RPMI8226 (cell line): Measurements from ENCODE around the gene UQCC5.

Experiments used
- DNase-seq: peaks from one replicate; pipeline ENCODE4 v3.0.0-alpha.2; 2015

Gene UQCC5

DNA sequence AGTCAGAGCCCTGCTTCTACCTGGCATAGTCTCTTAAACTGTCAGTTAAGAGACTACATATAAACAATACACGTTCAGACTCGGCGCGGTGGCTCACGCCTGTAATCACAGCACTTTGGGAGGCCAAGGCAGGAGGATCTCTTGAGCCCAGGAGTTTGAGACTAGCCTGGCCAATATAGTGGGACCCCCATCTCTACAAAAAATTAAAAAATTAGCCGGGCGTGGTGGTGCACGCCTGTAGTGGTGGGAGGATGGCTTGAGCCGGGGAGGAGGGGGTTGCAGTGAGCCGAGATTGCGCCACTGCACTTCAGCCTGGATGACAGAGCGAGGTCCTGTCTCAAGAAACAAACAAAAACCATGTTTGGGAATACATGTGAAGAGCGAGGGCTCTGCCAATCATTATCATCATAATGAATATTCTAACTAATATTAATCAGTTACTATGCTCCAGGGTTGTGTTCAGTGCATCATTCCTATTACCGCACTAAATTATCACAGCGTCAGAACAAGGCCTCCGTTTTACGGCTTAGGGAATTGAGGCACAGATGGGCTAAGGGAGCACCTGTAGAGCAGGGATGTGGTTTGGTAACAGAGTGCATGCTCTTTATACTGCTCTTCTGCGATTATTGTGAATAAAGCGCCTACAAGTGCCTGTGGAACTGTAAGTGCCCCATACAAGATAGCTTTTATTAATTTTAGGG lies 844 bp upstream of the UQCC5 start:
- no peak for DNase-seq

DNA sequence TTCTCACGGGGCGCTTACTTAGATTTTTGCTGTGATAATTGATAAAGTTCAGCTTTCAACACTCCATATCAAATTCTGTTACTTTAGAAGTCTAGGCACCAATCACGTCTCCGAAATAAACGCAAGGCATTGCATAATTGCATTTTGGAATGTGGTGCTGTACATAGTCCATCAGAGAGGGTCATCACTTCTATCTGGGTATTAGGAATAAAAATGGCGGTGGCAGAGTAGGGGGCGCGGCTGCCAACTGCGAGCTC lies 365 bp upstream of the UQCC5 start:
- DNase-seq, result no peak

DNA sequence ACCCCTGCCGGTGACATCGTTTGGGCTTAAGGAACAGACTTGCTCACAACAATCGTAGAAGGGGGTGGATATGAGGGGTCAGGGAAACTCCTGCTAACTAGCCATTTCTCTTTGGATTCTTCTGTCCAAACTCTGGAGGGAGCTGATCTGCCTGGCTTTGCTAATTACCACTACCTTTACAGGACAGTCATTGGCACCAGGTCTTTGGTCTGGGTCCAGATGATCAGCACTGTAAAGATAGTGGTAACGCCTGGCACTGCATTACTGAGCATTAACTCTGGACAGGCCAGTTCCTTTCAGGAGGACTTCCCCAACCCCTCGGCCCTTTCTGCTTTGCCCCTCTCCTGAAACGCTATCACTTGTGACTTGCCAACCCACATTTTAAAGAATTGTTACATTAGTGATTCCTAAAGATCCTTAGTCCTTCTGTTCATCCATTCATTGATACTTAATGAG lies 788 bp downstream of the UQCC5 start:
- no peak for DNase-seq

DNA sequence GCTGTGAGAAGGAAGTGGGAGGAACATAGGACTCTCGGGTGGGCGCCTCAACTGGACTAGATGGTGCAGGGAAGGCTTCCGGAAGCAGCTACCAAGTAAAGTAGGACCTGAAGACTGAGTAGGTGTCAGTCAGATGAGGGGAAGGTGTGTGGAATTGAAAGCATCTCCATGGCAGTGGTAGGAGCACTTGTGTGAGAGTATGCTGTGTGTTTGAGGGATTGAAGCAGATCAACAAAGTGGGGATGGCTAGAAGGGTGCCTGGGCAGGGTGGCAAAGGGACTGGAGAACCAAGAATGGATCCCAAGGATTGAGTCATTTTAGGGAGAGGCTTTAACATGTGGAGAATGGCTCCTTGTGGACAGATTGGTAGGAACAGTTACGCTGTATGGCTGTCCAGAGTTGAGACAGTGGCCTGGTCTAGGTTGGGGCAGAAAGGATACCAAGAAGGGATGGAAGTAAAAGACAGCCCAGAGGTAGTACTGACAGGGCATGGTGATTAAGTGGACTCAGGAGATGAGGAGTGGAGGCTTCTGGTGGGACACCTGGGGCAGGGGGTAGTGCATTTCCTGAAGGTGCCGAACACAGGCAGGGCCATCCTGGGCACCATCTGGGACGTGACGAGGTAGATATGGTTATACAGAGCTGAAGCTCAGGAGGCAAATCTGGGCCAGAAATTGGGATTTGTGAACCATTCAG lies 1.5 kb downstream of the UQCC5 start:
- DNase-seq, result no peak

DNA sequence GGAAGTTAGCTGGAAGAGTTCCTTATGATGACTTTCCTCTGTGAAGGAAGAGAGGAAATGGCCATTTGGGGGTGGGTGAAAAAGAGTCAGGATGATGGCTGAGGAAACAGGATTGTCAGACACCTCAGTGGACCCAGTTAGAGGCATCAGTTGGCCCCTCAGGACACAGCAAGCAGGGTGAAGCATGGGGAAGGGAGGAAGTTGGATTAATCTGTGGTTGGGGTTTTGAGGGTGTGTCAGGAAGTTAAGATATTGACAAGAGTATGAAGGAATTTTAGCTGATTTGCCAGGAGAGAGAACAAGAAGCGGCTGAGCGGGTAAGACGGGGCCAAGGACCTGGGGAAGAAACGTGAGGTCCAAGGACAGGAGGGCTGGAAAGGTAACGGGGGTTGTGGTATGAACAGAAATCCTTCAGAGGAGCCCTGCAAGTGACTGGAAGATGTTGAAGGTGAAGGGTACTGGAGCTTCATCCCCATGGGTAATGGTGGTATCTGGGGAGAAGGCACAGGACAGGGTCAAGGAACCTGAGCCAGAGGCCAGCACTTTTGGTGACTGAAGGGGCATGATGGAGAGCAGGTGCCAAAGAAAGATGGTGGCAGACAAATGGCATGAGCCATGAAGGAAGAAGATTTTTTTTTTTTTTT lies 2.7 kb downstream of the UQCC5 start:
- no peak for DNase-seq

DNA sequence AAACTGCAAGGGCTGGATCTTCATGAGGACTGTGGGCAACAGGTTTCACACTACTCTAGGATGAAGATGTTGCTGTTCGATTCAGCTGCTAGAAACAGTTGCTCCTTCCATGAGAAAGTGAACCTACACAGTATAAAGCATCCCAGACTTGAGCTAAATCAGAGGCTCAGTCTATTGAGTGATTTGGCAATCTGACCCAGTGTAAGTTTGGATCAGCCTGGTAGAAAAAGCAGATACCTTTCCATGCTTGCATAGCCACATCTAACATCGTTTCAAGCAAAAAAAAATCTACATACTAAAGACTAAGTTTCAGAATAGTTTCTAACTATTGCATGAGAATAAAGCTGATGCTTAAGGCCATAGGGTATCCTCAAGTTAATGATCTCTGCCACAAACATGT lies 4.6 kb downstream of the UQCC5 start:
- no peak for DNase-seq

DNA sequence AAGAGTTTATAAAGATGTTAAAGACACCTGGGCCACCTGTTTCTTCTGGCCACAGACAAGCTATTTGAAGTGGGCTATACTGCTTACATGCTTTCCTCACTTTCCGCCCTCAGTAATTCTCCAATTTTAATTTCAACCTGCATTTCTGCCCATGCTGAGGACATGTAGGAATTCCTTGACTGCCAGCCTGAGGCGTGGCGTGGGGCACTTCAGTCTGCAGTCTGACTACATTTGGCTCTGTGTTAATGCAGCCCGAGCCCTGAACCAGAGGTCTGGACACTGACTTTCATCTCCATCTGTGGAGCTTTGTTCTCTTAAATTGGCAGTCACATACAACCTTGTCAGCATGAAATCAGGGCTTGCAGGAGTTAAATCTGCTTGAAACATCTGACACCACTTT lies 8.5 kb downstream of the UQCC5 start:
- DNase-seq, result no peak

DNA sequence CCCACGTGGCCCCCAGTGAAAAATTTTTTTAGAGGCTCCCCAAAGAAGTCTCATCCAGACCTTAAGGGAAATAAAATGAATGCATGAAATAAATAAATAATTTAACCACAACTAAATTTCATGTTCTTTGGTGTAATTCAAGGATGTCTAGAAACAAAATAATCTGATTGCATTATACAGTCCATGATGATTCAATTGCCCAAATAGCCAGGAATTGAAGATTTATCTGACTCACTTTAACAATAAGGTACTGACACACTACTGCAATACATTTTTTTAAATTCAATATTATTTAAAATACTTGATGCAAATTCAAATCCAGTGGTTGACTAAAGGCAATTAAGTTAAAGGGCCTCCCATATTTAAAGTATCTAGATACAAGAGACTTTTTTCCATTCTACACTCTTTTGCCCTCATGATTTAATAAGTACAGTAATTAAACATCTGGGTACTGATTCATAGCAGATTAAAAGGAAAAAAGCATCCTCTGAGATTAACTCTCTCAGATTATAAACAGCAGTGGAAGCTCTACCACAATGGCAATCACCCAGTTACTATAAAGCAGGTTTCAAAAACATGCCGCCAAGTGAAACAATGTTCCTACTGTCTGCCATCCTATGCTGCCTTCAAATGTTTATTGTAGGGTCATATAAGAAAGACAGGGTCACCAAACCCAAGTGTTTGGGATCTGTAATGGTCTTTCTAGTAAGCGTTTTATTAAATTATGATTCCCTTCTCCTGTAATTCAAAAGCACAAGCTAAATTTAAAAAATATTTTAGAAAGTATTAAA lies 9.9 kb downstream of the UQCC5 start:
- no peak for DNase-seq

DNA sequence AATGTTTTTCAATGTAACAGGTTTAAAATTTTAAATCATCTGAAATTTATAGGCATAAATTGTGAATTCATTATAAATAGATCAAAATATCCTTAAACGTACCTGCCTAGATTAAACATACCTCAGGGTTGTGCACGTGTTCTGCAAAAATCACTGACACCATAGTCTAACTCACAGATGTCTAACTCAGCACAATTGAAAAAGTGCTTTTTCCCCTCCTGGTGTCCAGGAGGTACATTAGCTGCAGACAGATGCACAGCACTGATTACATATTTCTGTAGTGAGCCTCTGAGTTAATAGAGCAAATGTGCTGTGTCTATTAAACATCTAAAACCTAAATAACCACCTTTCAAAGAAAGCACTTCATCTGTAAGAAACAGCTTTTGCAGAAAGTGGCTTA lies 10.7 kb downstream of the UQCC5 start:
- DNase-seq, result no peak

DNA sequence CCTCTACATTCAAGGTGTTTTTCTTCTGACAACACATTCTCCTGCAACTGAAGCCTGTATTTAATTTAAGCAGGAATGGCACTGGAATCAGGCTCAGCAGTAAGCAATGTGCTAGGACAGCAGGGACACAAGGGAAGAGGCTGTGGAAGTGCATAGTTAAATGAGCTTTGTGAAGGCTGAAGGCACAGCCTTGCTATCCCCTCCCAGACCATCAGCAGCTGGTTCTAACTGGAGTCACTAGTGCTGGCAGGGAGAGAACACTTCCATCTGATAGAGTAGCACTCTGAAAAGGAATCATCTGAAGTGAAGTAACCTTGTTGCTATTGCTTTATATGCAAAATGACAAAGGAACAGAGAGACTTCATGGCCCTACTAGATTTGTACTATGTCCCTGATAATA lies 14.7 kb downstream of the UQCC5 start:
- DNase-seq, result no peak

DNA sequence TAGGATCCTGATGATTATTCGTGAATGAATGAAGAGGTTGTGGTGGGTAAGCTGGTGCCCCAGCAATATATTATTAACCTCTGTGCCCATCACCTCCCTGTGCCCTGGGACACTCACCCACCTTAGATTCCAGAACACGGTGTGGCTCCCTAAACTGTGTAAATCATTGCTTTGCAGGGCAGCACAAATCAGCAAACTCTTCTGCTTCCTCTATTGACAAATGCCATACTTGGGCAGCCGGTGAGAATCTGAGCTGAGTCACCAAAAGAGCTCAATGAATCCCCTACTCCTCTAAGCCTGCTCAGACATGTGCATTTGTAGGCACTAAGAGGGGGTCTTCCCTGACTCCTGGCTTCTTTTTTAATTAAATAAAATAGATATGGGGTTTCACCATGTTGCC lies 15.7 kb downstream of the UQCC5 start:
- DNase-seq, result no peak

DNA sequence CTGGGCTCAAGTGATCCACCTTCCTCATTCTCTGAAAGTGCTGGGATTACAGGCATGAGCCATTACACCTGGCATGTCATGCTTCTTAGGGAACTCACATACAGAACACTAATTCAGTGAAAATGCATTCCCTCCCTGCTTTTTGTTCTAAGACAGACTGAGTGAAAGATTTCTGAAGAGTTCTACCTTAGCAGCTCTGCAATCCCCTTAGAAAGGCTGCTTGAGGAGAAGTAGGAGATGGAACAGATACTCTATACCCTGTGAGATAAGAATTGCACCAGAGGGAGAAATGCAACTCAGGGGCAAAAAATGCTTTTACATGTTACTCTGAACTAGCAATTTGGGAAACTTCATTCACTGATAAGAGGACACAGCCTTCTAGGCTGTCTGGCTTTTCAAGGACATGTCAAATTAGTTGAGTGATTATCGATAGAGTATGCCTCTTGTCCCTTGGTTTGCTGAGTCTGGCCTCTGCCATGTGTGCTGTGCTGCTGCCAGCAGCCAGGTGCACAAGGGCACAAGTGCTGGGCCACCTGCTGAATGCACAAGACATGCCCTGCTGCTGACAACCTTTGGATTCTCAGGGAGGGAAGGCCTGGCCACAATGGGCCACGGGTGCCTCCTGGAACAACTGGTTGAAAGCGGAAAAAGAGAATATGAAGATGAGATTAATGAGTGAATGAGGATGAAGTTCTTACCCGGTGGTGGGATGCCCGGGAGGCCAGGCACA lies 17.8 kb downstream of the UQCC5 start:
- no peak for DNase-seq

DNA sequence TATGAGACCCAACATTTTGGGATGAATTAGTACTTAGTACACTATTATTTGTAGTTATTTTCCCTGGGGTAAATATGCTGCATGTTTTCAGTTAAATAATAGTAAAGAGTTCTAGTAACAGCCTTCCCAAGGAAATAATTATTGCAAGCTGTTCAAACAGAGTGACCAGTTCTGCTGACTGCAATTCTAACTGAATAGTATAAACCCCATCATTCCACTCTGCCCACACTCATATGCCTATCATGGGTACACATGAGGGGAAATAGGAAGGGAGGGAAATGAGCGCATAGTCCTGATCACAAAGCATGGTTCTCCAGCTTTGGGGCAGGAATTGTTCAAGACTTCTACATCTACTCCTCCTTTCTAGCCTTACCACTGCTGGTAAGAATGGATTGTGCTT lies 18.7 kb downstream of the UQCC5 start:
- DNase-seq, result no peak

DNA sequence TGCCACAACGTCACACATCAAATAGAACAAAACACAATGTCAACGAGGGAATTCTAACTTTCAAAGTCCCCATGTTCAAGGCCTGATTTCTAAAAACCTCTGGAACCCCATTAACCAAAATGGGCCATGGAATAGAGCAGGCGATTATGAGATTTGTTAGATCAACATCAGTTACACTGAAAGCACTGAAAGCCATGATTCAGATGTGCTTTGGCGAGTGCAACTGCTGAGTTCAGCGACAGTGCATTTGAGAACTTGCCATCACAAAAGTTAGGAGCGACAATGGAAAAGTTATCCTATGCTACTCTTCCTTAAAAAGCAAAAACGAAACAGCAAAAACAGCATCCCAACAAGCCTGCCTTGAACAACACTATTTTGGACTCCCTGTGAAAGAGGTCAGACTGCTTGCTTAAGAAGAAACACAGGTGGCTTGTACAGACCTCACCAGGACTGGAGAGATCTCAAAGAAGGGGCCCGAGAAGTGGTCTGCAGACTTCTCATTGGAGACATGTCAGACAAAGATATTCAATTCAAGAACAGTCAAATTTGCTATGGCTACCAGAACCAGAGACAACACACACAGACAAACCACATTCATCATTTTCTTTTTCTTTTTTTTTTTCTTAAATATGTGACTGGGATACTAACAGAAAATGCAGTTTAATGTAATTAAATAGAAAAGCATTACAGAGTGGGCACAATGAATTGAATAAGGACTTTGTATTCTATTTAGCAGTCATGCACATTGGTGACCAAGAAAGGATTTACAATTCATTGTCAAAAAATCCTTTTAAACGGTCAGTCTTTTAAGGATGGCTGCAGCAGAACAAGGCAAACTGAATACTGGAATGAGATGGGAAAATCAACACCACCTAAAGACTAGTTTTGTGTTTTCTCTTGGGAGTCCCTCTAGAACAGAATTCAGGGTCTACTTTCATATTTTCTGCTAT lies 20.9 kb downstream of the UQCC5 start:
- no peak for DNase-seq

DNA sequence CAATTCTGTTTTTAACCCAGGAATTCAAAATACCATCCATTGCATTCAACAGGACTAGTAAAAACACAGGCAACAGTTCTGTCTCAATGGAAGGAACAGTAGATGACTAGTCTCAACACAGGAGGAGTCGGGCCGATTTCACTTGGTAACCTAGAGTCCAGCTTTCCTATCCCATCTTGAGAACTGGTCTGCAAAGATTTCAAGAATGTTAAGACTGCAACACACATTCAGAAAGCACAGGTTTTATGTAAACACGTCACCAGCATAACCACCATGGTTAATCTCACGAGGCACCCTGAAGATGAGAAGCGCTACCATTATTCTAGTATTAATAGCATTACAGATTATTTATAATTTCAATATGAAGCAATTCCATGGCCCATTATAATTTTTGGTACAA lies 22.0 kb downstream of the UQCC5 start:
- no peak for DNase-seq

DNA sequence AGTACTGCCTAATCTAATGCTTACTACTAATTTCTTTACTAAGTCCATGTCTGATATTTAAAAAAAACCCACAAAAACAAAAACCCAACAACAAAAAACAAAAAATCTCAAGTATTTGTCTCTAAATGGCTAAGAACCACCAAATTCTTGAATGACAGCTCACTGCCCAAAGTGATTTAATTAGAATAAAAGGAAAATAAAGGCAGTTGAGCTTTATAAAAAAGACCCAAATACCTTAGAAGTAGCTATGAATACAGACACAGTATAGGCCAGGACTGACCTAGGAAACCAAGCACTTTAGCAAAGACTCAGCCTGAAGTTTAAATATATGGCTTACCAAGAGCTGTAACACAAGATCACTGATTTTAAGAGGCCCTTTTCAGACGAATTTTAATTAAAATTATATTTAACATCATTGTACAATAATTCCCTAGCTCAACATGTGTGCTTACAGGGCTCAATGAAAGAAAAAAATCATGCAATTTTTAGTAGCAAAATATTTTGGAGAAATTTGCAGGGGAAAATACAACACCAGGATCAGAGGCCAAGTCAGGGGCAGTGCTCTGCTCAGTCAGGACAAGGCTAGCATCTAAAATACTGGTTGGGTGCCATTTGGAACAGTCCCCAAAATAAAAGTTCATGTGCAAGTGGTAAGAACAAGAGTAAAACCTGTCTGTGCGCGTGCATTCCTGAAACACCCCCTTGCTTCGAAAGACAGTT lies 24.8 kb downstream of the UQCC5 start:
- no peak for DNase-seq

DNA sequence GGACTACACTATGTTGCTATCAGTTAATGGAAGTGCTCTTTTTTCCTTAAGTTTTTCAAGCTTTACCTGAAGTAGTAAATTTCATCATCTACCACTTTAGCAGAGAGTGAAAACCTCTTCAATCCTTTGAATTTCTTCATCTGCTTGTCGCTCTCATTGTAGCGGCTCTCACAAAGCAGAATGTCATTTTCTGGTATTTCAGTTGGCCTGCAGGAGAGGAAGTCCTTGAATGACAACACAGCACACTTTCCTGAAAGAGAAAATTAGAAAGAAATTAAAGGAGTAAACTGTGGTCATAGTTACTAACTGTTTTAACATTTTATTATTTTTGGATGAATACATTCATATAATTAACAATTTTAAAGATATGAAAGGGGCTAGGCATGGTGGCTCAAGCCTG lies 27.6 kb downstream of the UQCC5 start:
- no peak for DNase-seq

DNA sequence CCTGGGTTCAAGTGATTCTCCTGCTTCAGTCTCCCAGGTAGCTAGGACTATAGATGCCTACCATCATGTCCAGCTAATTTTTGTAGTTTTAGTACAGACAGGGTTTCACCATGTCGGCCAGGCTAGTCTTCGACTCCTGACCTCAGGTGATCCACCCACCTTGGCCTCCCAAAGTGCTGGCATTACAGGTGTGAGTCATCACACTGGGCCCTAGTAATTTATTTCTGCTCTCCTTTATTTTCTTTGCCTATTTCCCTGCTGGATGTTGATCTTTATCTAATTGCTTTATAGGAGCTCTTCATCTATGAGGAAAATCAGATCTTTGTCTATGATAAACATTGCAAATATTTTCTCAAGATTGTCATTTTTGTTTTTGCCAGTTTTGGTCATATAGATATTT lies 31.7 kb downstream of the UQCC5 start:
- DNase-seq, result no peak

DNA sequence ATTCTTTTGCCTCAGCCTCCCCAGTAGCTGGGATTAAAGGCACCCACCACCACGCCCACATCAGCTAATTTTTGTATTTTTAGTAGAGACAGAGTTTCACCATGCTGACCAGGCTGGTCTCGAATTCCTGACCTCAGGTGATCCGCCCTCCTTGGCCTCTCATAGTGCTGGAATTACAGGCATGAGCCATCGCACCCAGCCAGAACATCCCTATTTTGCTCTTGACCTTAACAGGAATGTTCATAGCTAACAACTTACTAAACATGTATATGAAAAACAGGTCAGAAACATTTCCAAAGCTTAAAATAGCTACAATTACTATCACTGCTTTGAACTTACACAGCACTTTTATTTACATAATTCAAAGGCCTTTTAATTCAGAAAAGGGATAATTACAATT lies 33.7 kb downstream of the UQCC5 start:
- DNase-seq, result no peak

DNA sequence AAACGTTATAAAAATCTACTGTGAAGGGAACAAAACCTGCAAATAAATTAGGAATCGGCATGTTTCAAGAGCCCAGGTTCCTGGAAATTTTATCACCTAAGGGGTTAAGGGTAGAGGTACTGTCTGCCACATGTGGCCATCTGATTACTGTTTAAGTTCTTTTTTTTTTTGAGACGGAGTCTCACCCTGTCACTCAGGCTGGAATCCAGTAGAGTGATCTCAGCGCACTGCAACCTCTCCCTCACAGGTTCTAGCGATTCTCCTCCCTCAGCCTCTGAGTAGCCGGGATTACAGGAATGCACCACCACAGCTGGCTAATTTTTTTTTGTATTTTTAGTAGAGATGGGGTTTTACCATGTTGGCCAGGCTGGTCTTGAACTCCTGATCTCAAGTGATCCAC lies 35.8 kb downstream of the UQCC5 start:
- DNase-seq, result no peak
